ENCODE results near the gene CGNL1.

CGNL1 gene

DNA sequence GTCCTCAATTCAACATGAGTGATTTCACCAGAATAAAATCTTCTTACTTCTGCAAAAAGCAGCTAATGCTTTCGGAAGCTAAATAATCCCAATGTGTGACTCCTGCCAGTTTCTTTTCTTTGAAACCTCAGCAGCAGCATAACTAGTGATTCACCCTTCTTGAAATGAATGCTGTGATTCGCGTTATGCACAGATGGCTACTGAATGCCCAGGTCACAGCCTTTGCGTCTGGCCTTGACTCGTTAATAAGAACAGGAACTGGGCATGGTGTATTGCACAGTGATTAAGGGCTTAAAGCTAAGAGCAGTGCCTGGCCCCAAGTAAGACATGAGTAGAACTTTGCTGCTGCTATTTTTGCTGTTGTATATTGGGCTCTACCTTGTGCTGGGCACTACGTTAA lies 19.0 kb downstream of the CGNL1 start:
- DNase-seq (ENCODE audit: low spot score), result no peak
- TF ChIP-seq, protein P1, sequence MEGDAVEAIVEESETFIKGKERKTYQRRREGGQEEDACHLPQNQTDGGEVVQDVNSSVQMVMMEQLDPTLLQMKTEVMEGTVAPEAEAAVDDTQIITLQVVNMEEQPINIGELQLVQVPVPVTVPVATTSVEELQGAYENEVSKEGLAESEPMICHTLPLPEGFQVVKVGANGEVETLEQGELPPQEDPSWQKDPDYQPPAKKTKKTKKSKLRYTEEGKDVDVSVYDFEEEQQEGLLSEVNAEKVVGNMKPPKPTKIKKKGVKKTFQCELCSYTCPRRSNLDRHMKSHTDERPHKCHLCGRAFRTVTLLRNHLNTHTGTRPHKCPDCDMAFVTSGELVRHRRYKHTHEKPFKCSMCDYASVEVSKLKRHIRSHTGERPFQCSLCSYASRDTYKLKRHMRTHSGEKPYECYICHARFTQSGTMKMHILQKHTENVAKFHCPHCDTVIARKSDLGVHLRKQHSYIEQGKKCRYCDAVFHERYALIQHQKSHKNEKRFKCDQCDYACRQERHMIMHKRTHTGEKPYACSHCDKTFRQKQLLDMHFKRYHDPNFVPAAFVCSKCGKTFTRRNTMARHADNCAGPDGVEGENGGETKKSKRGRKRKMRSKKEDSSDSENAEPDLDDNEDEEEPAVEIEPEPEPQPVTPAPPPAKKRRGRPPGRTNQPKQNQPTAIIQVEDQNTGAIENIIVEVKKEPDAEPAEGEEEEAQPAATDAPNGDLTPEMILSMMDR (IDR thresholded peaks at IDR 0.05; ENCODE audit: borderline replicate concordance, control extremely low read depth, extremely low read depth, insufficient read depth, missing control alignments), result no peak
- in situ Hi-C loops (cut with MboI; ENCODE audit: low sequenced_read_pairs, unreplicated experiment), result no loop called here

DNA sequence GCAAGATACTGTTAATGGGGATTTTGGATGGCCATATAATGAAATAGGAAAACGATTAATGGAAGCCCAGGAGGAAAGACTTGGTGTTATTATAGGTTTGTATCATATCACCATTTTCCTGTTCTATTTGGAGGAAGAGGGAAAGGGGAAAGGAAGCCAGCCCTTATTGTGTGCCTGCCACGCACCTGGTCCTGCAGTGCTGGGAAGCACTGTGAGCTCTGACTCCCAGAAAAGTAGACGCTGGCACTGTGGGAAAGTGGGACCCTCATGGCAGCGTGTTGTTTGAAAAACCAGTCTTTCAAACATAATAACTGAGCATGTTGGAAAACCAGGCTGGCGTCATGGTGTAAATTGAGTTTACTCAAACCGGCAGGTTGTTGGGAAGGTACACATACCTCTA lies 22.0 kb downstream of the CGNL1 start:
- TF ChIP-seq, protein P1 (IDR thresholded peaks at IDR 0.05; ENCODE audit: borderline replicate concordance, control extremely low read depth, extremely low read depth, insufficient read depth, missing control alignments), result no peak
- in situ Hi-C loops (cut with MboI; ENCODE audit: low sequenced_read_pairs, unreplicated experiment), result no loop called here
- no peak for DNase-seq (ENCODE audit: low spot score)

GRCh38 chr15:57401546-57401945 lies 25.2 kb downstream of the CGNL1 start:
- no peak for DNase-seq (ENCODE audit: low spot score)
- in situ Hi-C loops (cut with MboI; ENCODE audit: low sequenced_read_pairs, unreplicated experiment), result no loop called here
- TF ChIP-seq, protein P1 (IDR thresholded peaks at IDR 0.05; ENCODE audit: borderline replicate concordance, control extremely low read depth, extremely low read depth, insufficient read depth, missing control alignments), result no peak

DNA sequence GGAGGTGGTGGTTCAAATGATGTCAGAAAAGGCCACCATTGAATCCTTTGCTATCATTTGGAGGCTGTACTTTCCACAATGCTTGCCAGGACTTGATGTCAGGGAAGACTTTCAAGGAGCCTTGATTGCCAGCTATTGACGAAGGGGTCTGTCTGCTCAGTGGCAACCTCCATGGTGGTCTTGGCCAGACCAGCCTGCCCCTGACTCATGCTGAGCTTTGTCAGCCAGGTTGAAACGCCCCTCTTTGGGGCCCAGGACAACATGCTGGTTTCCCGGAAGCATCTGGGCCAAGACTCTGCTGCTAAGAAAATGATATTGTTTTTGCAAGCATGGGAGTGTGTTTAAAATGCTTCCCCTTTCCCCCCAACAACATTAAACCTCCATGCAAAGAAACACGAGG lies 26.7 kb downstream of the CGNL1 start:
- no peak for DNase-seq (ENCODE audit: low spot score)
- in situ Hi-C loops (cut with MboI; ENCODE audit: low sequenced_read_pairs, unreplicated experiment), result no loop called here
- TF ChIP-seq, protein P1 (IDR thresholded peaks at IDR 0.05; ENCODE audit: borderline replicate concordance, control extremely low read depth, extremely low read depth, insufficient read depth, missing control alignments), result no peak

DNA sequence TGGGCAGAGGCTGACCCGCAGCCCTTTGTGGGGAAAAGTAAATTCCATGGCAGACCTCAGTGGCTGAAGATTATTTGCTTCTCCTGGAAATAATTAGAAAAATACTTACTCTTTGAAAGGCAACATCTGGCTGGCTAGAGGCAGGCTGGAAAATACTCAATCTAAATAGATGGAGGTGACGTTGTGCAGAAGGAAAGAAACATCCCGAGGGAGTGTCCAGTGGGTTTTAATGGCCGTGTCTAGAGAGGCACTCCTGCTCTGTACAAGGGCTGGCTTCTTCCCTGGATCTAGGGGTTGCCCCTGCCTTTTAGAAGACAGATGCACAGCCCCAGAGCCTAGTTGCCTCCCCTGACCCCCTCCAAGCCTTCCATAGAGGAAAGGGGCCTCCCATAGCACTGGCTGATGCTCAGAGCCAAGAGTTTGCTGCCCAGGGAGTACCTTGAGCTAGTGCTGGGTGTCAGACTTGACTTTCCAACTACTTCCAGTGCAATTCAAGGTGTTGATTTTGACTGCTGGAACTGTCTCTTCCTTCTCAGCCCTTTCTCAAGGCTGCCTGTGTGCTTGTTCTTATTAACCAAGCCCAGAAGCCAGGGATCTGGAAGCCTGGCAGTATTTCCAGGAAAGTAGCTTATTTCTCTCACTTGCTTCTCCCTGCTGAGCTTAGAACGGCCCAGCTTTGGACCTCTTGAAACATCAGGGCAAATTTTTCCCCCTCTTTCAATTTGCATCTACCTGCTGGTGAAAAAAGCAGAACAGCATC lies 27.4 kb downstream of the CGNL1 start:
- in situ Hi-C loops (cut with MboI; ENCODE audit: low sequenced_read_pairs, unreplicated experiment), result no loop called here
- DNase-seq (ENCODE audit: low spot score), result no peak
- TF ChIP-seq, protein P1 (IDR thresholded peaks at IDR 0.05; ENCODE audit: borderline replicate concordance, control extremely low read depth, extremely low read depth, insufficient read depth, missing control alignments), result no peak

- DNase-seq (ENCODE audit: low spot score), result no peak
- TF ChIP-seq, protein P1 (IDR thresholded peaks at IDR 0.05; ENCODE audit: borderline replicate concordance, control extremely low read depth, extremely low read depth, insufficient read depth, missing control alignments), result no peak
- in situ Hi-C loops (cut with MboI; ENCODE audit: low sequenced_read_pairs, unreplicated experiment), result no loop called here
Observed at GRCh38 chr15:57405133-57405532, 28.8 kb downstream of the CGNL1 start.
